ENCODE measurements around the gene SKOR1. TPM values are rescaled to one million over a fixed set of nuclear protein-coding genes. Genes with fewer than 3 reads are reported as not detected.

The SKOR1 gene
- total and polyA plus RNA-seq, 4 donors = 1.0 to 1.3 (median 1.2) TPM; not detected in 1

- H3K27ac ChIP-seq (ENCODE audit: low read depth in 1 of 2, low read length in 2 of 2) = no peak overlapping the region
- intact Hi-C loops (cut with DNase I) = no loop called here
- peaks cover 0 to 9% of the 10 kb centered on the region in 2 donors for H3K36me3 ChIP-seq (ENCODE audit: control insufficient read depth in 1 of 2, insufficient read depth in 2 of 2, low read length in 1 of 2)
- 97 to 98% methylated on average over 3 of the region's 3 CpGs for WGBS, 2 donors
- H3K9me3 ChIP-seq (ENCODE audit: control insufficient read depth, low read length) = no peaks in the 10 kb centered on the region
- H3K4me1 ChIP-seq (ENCODE audit: control insufficient read depth in 1 of 2, insufficient read depth in 2 of 2, low read length in 2 of 2) = no peaks in the 10 kb centered on the region
- no peak overlapping the region for H3K4me3 ChIP-seq (ENCODE audit: low read length in 2 of 2)
- DNase-seq (no peak), ATAC-seq (ENCODE audit: low FRiP score) (no peak)
- H3K27me3 ChIP-seq (ENCODE audit: control insufficient read depth in 1 of 2, insufficient read depth in 2 of 2, low read length in 1 of 2) = no peaks in the 10 kb centered on the region
Observed at GRCh38 chr15:67790610-67791319, 34.5 kb upstream of the SKOR1 start.

GRCh38 chr15:67792250-67792942, 32.9 kb upstream of the SKOR1 start:
- H3K27ac ChIP-seq (ENCODE audit: low read depth in 1 of 2, low read length in 2 of 2) = no peak overlapping the region
- no peaks in the 10 kb centered on the region for H3K4me1 ChIP-seq (ENCODE audit: control insufficient read depth in 1 of 2, insufficient read depth in 2 of 2, low read length in 2 of 2)
- ATAC-seq (ENCODE audit: low FRiP score) = no peak
- 43 to 63% methylated on average over 8 of the region's 8 CpGs for whole genome bisulfite sequencing, 2 donors
- no peak for DNase-seq
- peaks cover 1 to 9% of the 10 kb centered on the region in 2 donors for H3K36me3 ChIP-seq (ENCODE audit: control insufficient read depth in 1 of 2, insufficient read depth in 2 of 2, low read length in 1 of 2)
- intact Hi-C loops (cut with DNase I) = no loop called here
- H3K4me3 ChIP-seq (ENCODE audit: low read length in 2 of 2) = no peak overlapping the region
- H3K27me3 ChIP-seq (ENCODE audit: control insufficient read depth in 1 of 2, insufficient read depth in 2 of 2, low read length in 1 of 2) = no peaks in the 10 kb centered on the region
- H3K9me3 ChIP-seq (ENCODE audit: control insufficient read depth, low read length) = no peaks in the 10 kb centered on the region

GRCh38 chr15:67794832-67795574, 30.3 kb upstream of the SKOR1 start:
- ATAC-seq (ENCODE audit: low FRiP score) = no peak
- no peak for DNase-seq
- no peaks in the 10 kb centered on the region for H3K27me3 ChIP-seq (ENCODE audit: control insufficient read depth in 1 of 2, insufficient read depth in 2 of 2, low read length in 1 of 2)
- H3K36me3 ChIP-seq (ENCODE audit: control insufficient read depth in 1 of 2, insufficient read depth in 2 of 2, low read length in 1 of 2) = peaks cover 1 to 9% of the 10 kb centered on the region in 2 donors
- no peak overlapping the region for H3K4me3 ChIP-seq (ENCODE audit: low read length in 2 of 2)
- 92 to 96% methylated on average over 4 of the region's 4 CpGs for WGBS, 2 donors
- no peak overlapping the region for H3K27ac ChIP-seq (ENCODE audit: low read depth in 1 of 2, low read length in 2 of 2)
- no peaks in the 10 kb centered on the region for H3K9me3 ChIP-seq (ENCODE audit: control insufficient read depth, low read length)
- H3K4me1 ChIP-seq (ENCODE audit: control insufficient read depth in 1 of 2, insufficient read depth in 2 of 2, low read length in 2 of 2) = no peaks in the 10 kb centered on the region
- intact Hi-C loops (cut with DNase I) = no loop called here

- H3K36me3 ChIP-seq (ENCODE audit: control insufficient read depth in 1 of 2, insufficient read depth in 2 of 2, low read length in 1 of 2) = peaks cover 1 to 4% of the 10 kb centered on the region in 2 donors
- intact Hi-C loops (cut with DNase I) = no loop called here
- DNase-seq = no peak
- H3K9me3 ChIP-seq (ENCODE audit: control insufficient read depth, low read length) = no peaks in the 10 kb centered on the region
- H3K4me3 ChIP-seq (ENCODE audit: low read length in 2 of 2) = no peak overlapping the region
- H3K27me3 ChIP-seq (ENCODE audit: control insufficient read depth in 1 of 2, insufficient read depth in 2 of 2, low read length in 1 of 2) = no peaks in the 10 kb centered on the region
- no peak for ATAC-seq (ENCODE audit: low FRiP score)
- no peak overlapping the region for H3K27ac ChIP-seq (ENCODE audit: low read depth in 1 of 2, low read length in 2 of 2)
- 66 to 80% methylated on average over 4 of the region's 4 CpGs for WGBS, 2 donors
- H3K4me1 ChIP-seq (ENCODE audit: control insufficient read depth in 1 of 2, insufficient read depth in 2 of 2, low read length in 2 of 2) = no peaks in the 10 kb centered on the region
Observed at GRCh38 chr15:67796196-67797127, 28.8 kb upstream of the SKOR1 start.

GRCh38 chr15:67799801-67800205, 25.5 kb upstream of the SKOR1 start:
- intact Hi-C loops (cut with DNase I) = no loop called here
- DNase-seq = no peak
- Histone ChIP-seq H3K27ac (ENCODE audit: low read depth in 1 of 2, low read length in 2 of 2) (no peak overlapping the region), H3K4me3 (ENCODE audit: low read length in 2 of 2) (no peak overlapping the region), H3K36me3 (ENCODE audit: control insufficient read depth in 1 of 2, insufficient read depth in 2 of 2, low read length in 1 of 2) (peaks cover 0 to 3% of the 10 kb centered on the region in 2 donors), H3K4me1 (ENCODE audit: control insufficient read depth in 1 of 2, insufficient read depth in 2 of 2, low read length in 2 of 2) (no peaks in the 10 kb centered on the region), H3K9me3 (ENCODE audit: control insufficient read depth, low read length) (no peaks in the 10 kb centered on the region), H3K27me3 (ENCODE audit: control insufficient read depth in 1 of 2, insufficient read depth in 2 of 2, low read length in 1 of 2) (no peaks in the 10 kb centered on the region)
- ATAC-seq (ENCODE audit: low FRiP score) = no peak
- WGBS, 2 donors = 67 to 80% methylated on average over 6 of the region's 6 CpGs

- Histone ChIP-seq H3K27me3 (ENCODE audit: control insufficient read depth in 1 of 2, insufficient read depth in 2 of 2, low read length in 1 of 2) (no peaks in the 10 kb centered on the region), H3K36me3 (ENCODE audit: control insufficient read depth in 1 of 2, insufficient read depth in 2 of 2, low read length in 1 of 2) (peaks cover 0 to 3% of the 10 kb centered on the region in 2 donors), H3K4me1 (ENCODE audit: control insufficient read depth in 1 of 2, insufficient read depth in 2 of 2, low read length in 2 of 2) (no peaks in the 10 kb centered on the region), H3K9me3 (ENCODE audit: control insufficient read depth, low read length) (no peaks in the 10 kb centered on the region), H3K4me3 (ENCODE audit: low read length in 2 of 2) (no peak overlapping the region), H3K27ac (ENCODE audit: low read depth in 1 of 2, low read length in 2 of 2) (no peak overlapping the region)
- DNase-seq = no peak
- WGBS, 2 donors = 95 to 97% methylated on average over 2 of the region's 2 CpGs
- intact Hi-C loops (cut with DNase I) = no loop called here
- no peak for ATAC-seq (ENCODE audit: low FRiP score)
Observed at GRCh38 chr15:67801142-67801541, 24.2 kb upstream of the SKOR1 start.

- H3K4me1 ChIP-seq (ENCODE audit: control insufficient read depth in 1 of 2, insufficient read depth in 2 of 2, low read length in 2 of 2) = no peaks in the 10 kb centered on the region
- intact Hi-C loops (cut with DNase I) = no loop called here
- ATAC-seq (ENCODE audit: low FRiP score) = no peak
- H3K27ac ChIP-seq (ENCODE audit: low read depth in 1 of 2, low read length in 2 of 2) = no peak overlapping the region
- H3K9me3 ChIP-seq (ENCODE audit: control insufficient read depth, low read length) = no peaks in the 10 kb centered on the region
- no peaks in the 10 kb centered on the region for H3K27me3 ChIP-seq (ENCODE audit: control insufficient read depth in 1 of 2, insufficient read depth in 2 of 2, low read length in 1 of 2)
- 85% methylated on average over 19 of the region's 19 CpGs for WGBS, 2 donors
- no peak overlapping the region for H3K4me3 ChIP-seq (ENCODE audit: low read length in 2 of 2)
- peaks cover 0 to 2% of the 10 kb centered on the region in 2 donors for H3K36me3 ChIP-seq (ENCODE audit: control insufficient read depth in 1 of 2, insufficient read depth in 2 of 2, low read length in 1 of 2)
- DNase-seq = peak in 1 of 2 donors; percentile 55
Observed at GRCh38 chr15:67801926-67802914, 23.1 kb upstream of the SKOR1 start.
